GM18870 (cell line): Measurements from ENCODE around the gene MIA3.
"Not testable (repeated sequence)": the region's sequence is repeated elsewhere in the genome, so short reads cannot be mapped to it uniquely, and the experiment has no call there.

ENCODE experiments used
- ATAC-seq: cut with Tn5 transposase; IDR thresholded peaks from one replicate; pipeline ENCODE4 v1.9.1; 2021; ENCODE audit warnings: moderate library complexity; ENCODE audit not compliant: unreplicated experiment

Gene MIA3

GRCh38 chr1:222656391-222657155 lies 38.7 kb downstream of the MIA3 start:
- ATAC-seq = no peak

GRCh38 chr1:222657899-222658298 lies 40.0 kb downstream of the MIA3 start:
- no peak for ATAC-seq

GRCh38 chr1:222663431-222663934 lies 45.6 kb downstream of the MIA3 start:
- ATAC-seq = no peak

- ATAC-seq = no peak
Observed at GRCh38 chr1:222665964-222666363, 48.1 kb downstream of the MIA3 start.

- not testable (repeated sequence) for ATAC-seq
Observed at GRCh38 chr1:222668184-222668583, 50.3 kb downstream of the MIA3 start.

GRCh38 chr1:222669107-222669506 lies 51.2 kb downstream of the MIA3 start:
- ATAC-seq = not testable (repeated sequence)

GRCh38 chr1:222670110-222670509 lies 52.2 kb downstream of the MIA3 start:
- no peak for ATAC-seq

GRCh38 chr1:222680080-222680479 lies 62.2 kb downstream of the MIA3 start:
- ATAC-seq = no peak

GRCh38 chr1:222691016-222691415 lies 73.1 kb downstream of the MIA3 start:
- no peak for ATAC-seq

GRCh38 chr1:222694927-222695326 lies 77.0 kb downstream of the MIA3 start:
- ATAC-seq = no peak

GRCh38 chr1:222696741-222697140 lies 78.8 kb downstream of the MIA3 start:
- no peak for ATAC-seq

- no peak for ATAC-seq
Observed at GRCh38 chr1:222697203-222697602, 79.3 kb downstream of the MIA3 start.

- no peak for ATAC-seq
Observed at GRCh38 chr1:222697826-222698225, 79.9 kb downstream of the MIA3 start.

GRCh38 chr1:222702210-222702609 lies 84.3 kb downstream of the MIA3 start:
- no peak for ATAC-seq

GRCh38 chr1:222704260-222704659 lies 86.4 kb downstream of the MIA3 start:
- ATAC-seq = no peak

GRCh38 chr1:222706815-222707214 lies 88.9 kb downstream of the MIA3 start:
- ATAC-seq = no peak

GRCh38 chr1:222709700-222710153 lies 91.8 kb downstream of the MIA3 start:
- no peak for ATAC-seq

GRCh38 chr1:222711319-222712252 lies 93.7 kb downstream of the MIA3 start:
- peak; percentile 27 for ATAC-seq

GRCh38 chr1:222712253-222713090 lies 94.6 kb downstream of the MIA3 start, which contains the start of the genes AIDA and BROX:
TSS of gene AIDA (minus strand) at chr1:222712491. CDS start at chr1:222712317, 174 bp downstream.
TSS of gene BROX (plus strand) at chr1:222712564. CDS start at chr1:222715700, 3,136 bp downstream.
- ATAC-seq = peak; percentile 58
